ENCODE results near the gene MPZL1.
"Not testable (repeated sequence)": the region's sequence is repeated elsewhere in the genome, so short reads cannot be mapped to it uniquely, and the experiment has no call there.

Gene MPZL1

DNA sequence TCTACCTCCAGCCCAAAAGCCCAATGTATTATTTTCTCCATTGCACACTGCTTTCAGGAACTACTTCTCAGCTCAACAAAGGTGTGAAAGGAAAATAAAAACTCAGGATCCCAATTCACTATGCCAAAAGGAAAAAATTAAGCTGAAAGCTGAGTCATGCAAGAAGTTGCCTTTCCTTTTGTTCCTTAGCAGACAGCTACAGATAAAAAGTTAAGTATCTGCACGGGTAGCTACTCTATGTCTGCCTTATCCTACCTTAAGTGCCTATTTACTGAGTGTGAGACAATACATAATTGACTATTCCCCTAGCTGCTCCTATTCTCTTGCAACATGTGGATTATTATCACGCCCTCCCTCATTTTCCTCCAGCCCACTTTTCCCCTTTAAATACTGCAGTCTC lies 108.1 kb downstream of the MPZL1 start:
- Histone ChIP-seq H3K27me3 (ENCODE audit: control insufficient read depth in 5 of 5, insufficient read depth in 4 of 5, low read length in 5 of 5) (no peaks in the 10 kb centered on the region), H3K4me3 (ENCODE audit: low read depth in 1 of 5, low read length in 5 of 5) (no peak overlapping the region)

DNA sequence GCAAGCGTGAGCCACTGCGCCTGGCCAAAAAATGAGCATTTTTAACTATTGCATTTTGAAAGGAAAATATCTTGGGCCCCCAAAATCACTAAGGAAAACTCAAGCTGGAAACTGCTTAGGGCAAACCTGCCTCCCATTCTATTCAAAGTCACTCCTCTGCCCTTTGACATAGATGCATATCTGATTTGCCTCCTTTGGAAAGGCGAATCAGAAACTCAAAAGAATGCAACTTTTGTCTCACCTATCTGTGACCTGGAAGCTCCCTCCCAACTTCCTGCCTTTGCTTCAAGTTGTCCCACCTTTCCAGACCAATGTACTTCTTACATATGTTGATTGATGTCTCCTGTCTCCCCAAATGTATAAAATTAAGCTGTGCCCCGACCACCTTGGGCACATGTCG lies 108.9 kb downstream of the MPZL1 start:
- H3K27ac ChIP-seq (ENCODE audit: low read depth, low read length); H3K4me3 ChIP-seq (ENCODE audit: low read depth in 1 of 5, low read length in 5 of 5); H3K36me3 ChIP-seq (ENCODE audit: control insufficient read depth in 5 of 5, insufficient read depth in 5 of 5, low read length in 5 of 5); H3K4me1 ChIP-seq (ENCODE audit: control insufficient read depth in 5 of 5, insufficient read depth in 5 of 5, low read length in 5 of 5); H3K9me3 ChIP-seq (ENCODE audit: control insufficient read depth in 5 of 5, low read length in 5 of 5); H3K27me3 ChIP-seq (ENCODE audit: control insufficient read depth in 5 of 5, insufficient read depth in 4 of 5, low read length in 5 of 5); H3K9ac ChIP-seq (ENCODE audit: low read length in 5 of 5): not testable (repeated sequence)

More for the DNA sequence above, 108.1 kb downstream of the MPZL1 start:
- H3K27ac ChIP-seq (ENCODE audit: low read depth, low read length) = no peak overlapping the region
- H3K36me3 ChIP-seq (ENCODE audit: control insufficient read depth in 5 of 5, insufficient read depth in 5 of 5, low read length in 5 of 5) = no peaks in the 10 kb centered on the region
- H3K9ac ChIP-seq (ENCODE audit: low read length in 5 of 5) = no peak overlapping the region
- no peaks in the 10 kb centered on the region for H3K9me3 ChIP-seq (ENCODE audit: control insufficient read depth in 5 of 5, low read length in 5 of 5)
- no peaks in the 10 kb centered on the region for H3K4me1 ChIP-seq (ENCODE audit: control insufficient read depth in 5 of 5, insufficient read depth in 5 of 5, low read length in 5 of 5)

DNA sequence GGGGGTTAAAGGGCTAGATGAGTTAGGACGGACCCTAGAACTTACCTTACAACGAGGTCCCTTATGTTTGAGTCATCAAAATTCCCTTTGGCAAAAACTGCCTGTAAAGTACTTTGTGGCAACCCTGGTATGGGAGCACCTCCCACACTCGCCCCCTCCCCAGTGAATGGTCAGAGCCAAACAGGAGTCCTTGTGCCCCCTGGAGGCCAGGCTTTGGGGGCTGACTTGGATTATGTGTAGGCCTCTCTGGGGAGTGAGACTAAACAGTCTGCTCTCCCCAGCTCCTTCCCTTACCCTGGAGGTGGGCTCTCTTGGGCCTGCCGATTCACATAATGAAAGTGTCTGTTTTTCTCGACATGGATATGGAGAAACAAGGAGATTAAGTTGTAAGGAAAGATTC lies 110.9 kb downstream of the MPZL1 start:
- no peaks in the 10 kb centered on the region for H3K4me1 ChIP-seq (ENCODE audit: control insufficient read depth in 5 of 5, insufficient read depth in 5 of 5, low read length in 5 of 5)
- H3K27ac ChIP-seq (ENCODE audit: low read depth, low read length) = no peak overlapping the region
- H3K36me3 ChIP-seq (ENCODE audit: control insufficient read depth in 5 of 5, insufficient read depth in 5 of 5, low read length in 5 of 5) = no peaks in the 10 kb centered on the region
- H3K27me3 ChIP-seq (ENCODE audit: control insufficient read depth in 5 of 5, insufficient read depth in 4 of 5, low read length in 5 of 5) = no peaks in the 10 kb centered on the region
- no peak overlapping the region for H3K4me3 ChIP-seq (ENCODE audit: low read depth in 1 of 5, low read length in 5 of 5)
- no peaks in the 10 kb centered on the region for H3K9me3 ChIP-seq (ENCODE audit: control insufficient read depth in 5 of 5, low read length in 5 of 5)
- no peak overlapping the region for H3K9ac ChIP-seq (ENCODE audit: low read length in 5 of 5)

DNA sequence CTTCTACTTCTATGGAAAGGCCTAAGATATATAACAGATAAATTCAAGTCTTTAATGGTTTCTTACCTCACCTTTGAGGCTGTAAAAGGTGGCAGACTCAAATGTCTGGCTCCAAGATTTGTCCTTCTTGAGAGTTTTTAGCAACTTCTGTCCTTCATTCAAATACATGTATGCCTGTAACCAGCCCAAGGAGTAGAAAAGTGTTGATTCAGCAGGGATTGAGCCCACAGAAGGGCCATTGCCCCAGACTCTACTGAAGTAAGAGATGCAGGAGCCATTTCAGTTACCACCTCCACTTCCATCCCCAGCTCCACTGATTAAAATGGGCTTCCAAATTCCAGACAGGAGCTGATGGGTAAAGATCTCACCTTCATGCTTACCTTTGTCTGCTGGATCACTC lies 112.1 kb downstream of the MPZL1 start:
- Histone ChIP-seq H3K36me3 (ENCODE audit: control insufficient read depth in 5 of 5, insufficient read depth in 5 of 5, low read length in 5 of 5) (no peaks in the 10 kb centered on the region), H3K9me3 (ENCODE audit: control insufficient read depth in 5 of 5, low read length in 5 of 5) (no peaks in the 10 kb centered on the region)

DNA sequence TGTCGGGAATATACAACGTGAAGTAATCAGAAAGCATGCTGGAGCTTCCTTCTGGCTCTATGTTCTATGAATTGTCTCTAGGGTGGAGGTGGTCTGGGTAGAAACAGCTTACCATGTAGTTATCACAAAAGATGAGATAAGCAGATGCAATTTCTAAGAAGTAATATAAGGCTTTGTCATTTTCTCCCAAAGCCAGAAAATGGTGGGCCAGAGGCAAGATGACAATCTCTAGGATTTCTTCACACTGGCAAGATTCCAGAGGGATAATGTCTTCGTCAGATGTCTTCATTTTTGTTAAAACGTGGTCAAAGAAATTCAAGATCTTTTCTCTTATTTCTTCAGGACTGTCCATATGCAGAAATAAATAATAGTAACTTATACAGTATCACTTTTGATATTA lies 114.4 kb downstream of the MPZL1 start:
- no peaks in the 10 kb centered on the region for H3K9me3 ChIP-seq (ENCODE audit: control insufficient read depth in 5 of 5, low read length in 5 of 5)
- no peak overlapping the region for H3K9ac ChIP-seq (ENCODE audit: low read length in 5 of 5)
- H3K4me3 ChIP-seq (ENCODE audit: low read depth in 1 of 5, low read length in 5 of 5) = no peak overlapping the region
- H3K27ac ChIP-seq (ENCODE audit: low read depth, low read length) = no peak overlapping the region
- no peaks in the 10 kb centered on the region for H3K4me1 ChIP-seq (ENCODE audit: control insufficient read depth in 5 of 5, insufficient read depth in 5 of 5, low read length in 5 of 5)
- H3K27me3 ChIP-seq (ENCODE audit: control insufficient read depth in 5 of 5, insufficient read depth in 4 of 5, low read length in 5 of 5) = no peaks in the 10 kb centered on the region
- H3K36me3 ChIP-seq (ENCODE audit: control insufficient read depth in 5 of 5, insufficient read depth in 5 of 5, low read length in 5 of 5) = no peaks in the 10 kb centered on the region

More for the DNA sequence above, 112.1 kb downstream of the MPZL1 start:
- Histone ChIP-seq H3K4me3 (ENCODE audit: low read depth in 1 of 5, low read length in 5 of 5) (no peak overlapping the region), H3K27ac (ENCODE audit: low read depth, low read length) (no peak overlapping the region), H3K9ac (ENCODE audit: low read length in 5 of 5) (no peak overlapping the region), H3K27me3 (ENCODE audit: control insufficient read depth in 5 of 5, insufficient read depth in 4 of 5, low read length in 5 of 5) (no peaks in the 10 kb centered on the region), H3K4me1 (ENCODE audit: control insufficient read depth in 5 of 5, insufficient read depth in 5 of 5, low read length in 5 of 5) (no peaks in the 10 kb centered on the region)

DNA sequence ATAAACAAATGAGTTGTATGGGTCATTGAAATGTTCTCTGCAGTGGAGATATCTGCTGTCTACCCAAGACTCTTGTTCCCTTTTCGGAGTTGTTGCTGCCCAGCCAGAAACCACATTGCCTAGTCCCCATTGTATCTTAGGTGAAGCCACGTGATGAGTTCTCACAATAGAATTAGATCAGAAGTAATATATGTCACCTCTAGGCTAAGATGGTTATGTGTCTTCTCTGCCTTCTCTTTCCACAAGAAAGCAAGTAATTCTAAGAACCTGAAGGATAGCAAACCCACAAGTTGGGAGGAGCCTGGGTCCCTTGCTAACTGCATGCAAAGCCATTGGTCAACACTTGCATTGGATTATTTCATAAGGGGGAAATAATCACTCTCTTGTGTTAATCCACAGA lies 115.5 kb downstream of the MPZL1 start:
- no peak overlapping the region for H3K27ac ChIP-seq (ENCODE audit: low read depth, low read length)
- H3K4me1 ChIP-seq (ENCODE audit: control insufficient read depth in 5 of 5, insufficient read depth in 5 of 5, low read length in 5 of 5) = no peaks in the 10 kb centered on the region
- no peak overlapping the region for H3K4me3 ChIP-seq (ENCODE audit: low read depth in 1 of 5, low read length in 5 of 5)
- H3K9ac ChIP-seq (ENCODE audit: low read length in 5 of 5) = no peak overlapping the region
- H3K36me3 ChIP-seq (ENCODE audit: control insufficient read depth in 5 of 5, insufficient read depth in 5 of 5, low read length in 5 of 5) = no peaks in the 10 kb centered on the region
- H3K9me3 ChIP-seq (ENCODE audit: control insufficient read depth in 5 of 5, low read length in 5 of 5) = no peaks in the 10 kb centered on the region
- no peaks in the 10 kb centered on the region for H3K27me3 ChIP-seq (ENCODE audit: control insufficient read depth in 5 of 5, insufficient read depth in 4 of 5, low read length in 5 of 5)

DNA sequence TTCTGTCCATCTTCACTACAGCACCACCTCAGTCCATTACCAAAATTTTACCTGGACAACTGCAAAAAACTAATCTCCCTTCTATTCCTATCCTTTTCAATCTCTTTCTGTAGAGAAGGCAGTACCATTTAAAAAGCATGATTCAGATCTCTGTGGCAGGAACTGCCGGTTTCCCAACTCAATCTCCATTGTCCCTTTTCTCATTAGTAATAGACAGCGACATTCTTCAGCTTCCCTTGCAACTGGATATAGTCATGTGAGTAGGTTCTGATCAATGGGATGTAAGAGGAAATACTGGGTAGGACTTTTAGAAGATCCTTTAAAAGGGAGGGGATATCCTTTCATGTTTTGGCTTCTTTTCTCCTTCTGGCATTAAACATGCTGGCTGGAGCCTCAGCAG lies 117.2 kb downstream of the MPZL1 start:
- Histone ChIP-seq H3K4me3 (ENCODE audit: low read depth in 1 of 5, low read length in 5 of 5) (no peak overlapping the region), H3K9ac (ENCODE audit: low read length in 5 of 5) (no peak overlapping the region), H3K36me3 (ENCODE audit: control insufficient read depth in 5 of 5, insufficient read depth in 5 of 5, low read length in 5 of 5) (no peaks in the 10 kb centered on the region)

More for the DNA sequence above, 117.2 kb downstream of the MPZL1 start:
- Histone ChIP-seq H3K4me1 (ENCODE audit: control insufficient read depth in 5 of 5, insufficient read depth in 5 of 5, low read length in 5 of 5) (no peaks in the 10 kb centered on the region), H3K9me3 (ENCODE audit: control insufficient read depth in 5 of 5, low read length in 5 of 5) (no peaks in the 10 kb centered on the region), H3K27ac (ENCODE audit: low read depth, low read length) (no peak overlapping the region), H3K27me3 (ENCODE audit: control insufficient read depth in 5 of 5, insufficient read depth in 4 of 5, low read length in 5 of 5) (no peaks in the 10 kb centered on the region)

Measured in subcutaneous abdominal adipose tissue (tissue), 5 donors.